GM18505 (cell line): ENCODE results near the gene CD68.

Experiments used
- ATAC-seq: cut with Tn5 transposase; IDR thresholded peaks from one replicate; pipeline ENCODE4 v1.9.1; 2021; ENCODE audit not compliant: unreplicated experiment
- POLR2A ChIP-seq: IDR thresholded peaks from 4 replicates; pipeline ENCODE4 v1.6.1; 2011; ENCODE audit warnings: borderline replicate concordance; ENCODE audit not compliant: insufficient read depth, insufficient read length; ENCODE audit errors: extremely low read depth

Gene CD68

GRCh38 chr17:7563115-7563869, 16.1 kb upstream of the CD68 start:
- no peak for ATAC-seq
- TF ChIP-seq POLR2A, result no peak

GRCh38 chr17:7569571-7569970, 9.9 kb upstream of the CD68 start:
- ATAC-seq, result no peak
- no peak for TF ChIP-seq POLR2A

GRCh38 chr17:7570351-7570750, 9.1 kb upstream of the CD68 start:
- ATAC-seq, result no peak
- TF ChIP-seq POLR2A, result no peak

- no peak for ATAC-seq
- no peak for TF ChIP-seq POLR2A
Measured at GRCh38 chr17:7572338-7572587, 7.2 kb upstream of the CD68 start.

- ATAC-seq, result peak; percentile 83
- TF ChIP-seq POLR2A, result peak; percentile 99
Measured at GRCh38 chr17:7572588-7573323, 6.7 kb upstream of the CD68 start.

GRCh38 chr17:7573324-7574080, 5.9 kb upstream of the CD68 start:
- peak; percentile 61 for TF ChIP-seq POLR2A
- ATAC-seq, result no peak

- no peak for ATAC-seq
- TF ChIP-seq POLR2A, result no peak
Measured at GRCh38 chr17:7574176-7574953, 5.1 kb upstream of the CD68 start.

GRCh38 chr17:7575481-7575883, 4.0 kb upstream of the CD68 start:
- ATAC-seq, result no peak
- no peak for TF ChIP-seq POLR2A

- TF ChIP-seq POLR2A, result no peak
- no peak for ATAC-seq
Measured at GRCh38 chr17:7575959-7576358, 3.5 kb upstream of the CD68 start.

GRCh38 chr17:7576432-7576937, 3.0 kb upstream of the CD68 start:
- TF ChIP-seq POLR2A, result peak; percentile 51
- no peak for ATAC-seq

GRCh38 chr17:7577327-7578199, 1.9 kb upstream of the CD68 start:
- ATAC-seq, result no peak

More at GRCh38 chr17:7577327-7578199, 1.9 kb upstream of the CD68 start:
- TF ChIP-seq POLR2A, result no peak
